NCI-H1436 (cell line): ENCODE measurements around the gene RHOBTB1.
"Not testable (repeated sequence)": the region's sequence is repeated elsewhere in the genome, so short reads cannot be mapped to it uniquely, and the experiment has no call there.

Experiments used
- DNase-seq: peaks from one replicate; lab custom pipeline; 2025; lab: John Stamatoyannopoulos, UW

RHOBTB1 gene

DNA sequence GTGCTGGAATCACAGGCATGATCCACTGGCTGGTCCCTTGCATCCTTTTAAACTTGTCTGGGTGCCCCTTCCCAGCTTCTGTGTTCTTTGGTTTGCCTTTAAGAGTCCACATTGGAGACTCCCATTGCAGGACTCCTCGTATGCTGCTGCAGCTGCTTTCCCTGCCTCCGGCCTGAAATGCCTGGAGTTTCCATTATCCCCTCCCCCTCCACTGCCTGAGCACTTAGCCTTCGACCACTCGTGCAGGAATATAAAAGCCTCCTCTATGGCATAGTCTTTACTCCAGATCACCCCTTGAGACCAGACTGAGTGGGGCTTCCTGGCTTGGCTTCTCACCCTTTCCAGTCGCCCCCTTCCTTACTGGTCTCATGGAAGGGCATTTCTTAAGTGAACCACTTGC, 80.2 kb downstream of the RHOBTB1 start:
- no peak for DNase-seq

DNA sequence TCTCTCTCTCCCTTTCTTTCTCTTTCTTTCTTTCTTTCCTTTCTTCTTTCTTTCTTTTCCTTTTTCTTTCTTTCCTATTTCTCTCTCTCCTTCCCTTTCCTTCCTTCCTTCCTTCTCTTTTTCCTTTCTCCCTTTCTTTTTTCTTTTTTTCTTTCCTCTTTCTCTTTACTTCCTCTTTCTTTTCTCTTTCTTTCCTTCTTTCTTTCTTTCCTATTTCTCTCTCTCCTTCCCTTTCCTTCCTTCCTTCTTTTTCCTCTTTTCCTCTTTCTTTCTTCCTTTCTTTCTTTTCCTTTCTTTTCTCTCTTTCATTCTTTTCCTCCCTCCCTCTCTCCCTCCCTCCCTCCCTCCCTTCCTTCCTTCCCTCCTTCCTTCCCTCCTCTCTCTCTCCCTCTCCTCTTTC, 81.5 kb downstream of the RHOBTB1 start:
- DNase-seq: no peak

DNA sequence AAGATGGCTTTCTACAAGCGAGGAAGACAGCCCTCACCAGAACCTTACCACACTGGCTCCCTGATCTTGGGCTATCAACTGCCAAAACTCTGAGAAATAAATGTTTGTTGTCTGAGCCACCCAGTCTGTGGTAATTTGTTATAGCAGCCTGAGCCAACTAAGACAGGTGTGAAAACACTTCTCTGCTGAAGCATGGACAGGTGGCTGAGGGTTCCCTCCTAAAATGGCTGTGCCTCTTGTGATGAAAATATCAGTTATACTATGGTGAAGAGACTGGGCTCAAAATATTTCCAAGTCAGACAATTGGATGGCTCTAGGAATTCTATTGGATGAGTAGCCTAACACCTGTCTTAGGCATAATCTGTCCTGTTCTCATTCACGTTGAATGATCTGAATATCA, 87.6 kb downstream of the RHOBTB1 start:
- DNase-seq: no peak

DNA sequence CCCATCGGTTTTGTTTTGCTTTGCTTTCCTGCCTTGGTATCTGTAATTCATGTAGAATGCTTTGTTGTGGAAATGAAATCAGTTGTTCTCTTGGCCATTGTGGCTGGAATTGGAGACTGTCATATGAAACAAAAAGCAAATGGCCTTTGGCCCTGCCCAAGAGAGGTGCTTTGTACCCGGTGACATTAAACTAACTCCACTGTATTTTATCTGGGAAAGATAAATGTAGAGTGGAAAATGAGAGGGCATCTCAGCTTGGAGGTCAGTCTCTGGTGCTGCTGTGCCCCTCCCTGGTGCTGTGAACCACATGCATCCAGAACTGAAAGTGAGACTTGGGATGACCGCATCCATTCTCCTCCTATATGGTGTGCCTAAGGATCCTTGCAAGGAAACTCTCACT, 90.3 kb downstream of the RHOBTB1 start:
- DNase-seq: no peak

DNA sequence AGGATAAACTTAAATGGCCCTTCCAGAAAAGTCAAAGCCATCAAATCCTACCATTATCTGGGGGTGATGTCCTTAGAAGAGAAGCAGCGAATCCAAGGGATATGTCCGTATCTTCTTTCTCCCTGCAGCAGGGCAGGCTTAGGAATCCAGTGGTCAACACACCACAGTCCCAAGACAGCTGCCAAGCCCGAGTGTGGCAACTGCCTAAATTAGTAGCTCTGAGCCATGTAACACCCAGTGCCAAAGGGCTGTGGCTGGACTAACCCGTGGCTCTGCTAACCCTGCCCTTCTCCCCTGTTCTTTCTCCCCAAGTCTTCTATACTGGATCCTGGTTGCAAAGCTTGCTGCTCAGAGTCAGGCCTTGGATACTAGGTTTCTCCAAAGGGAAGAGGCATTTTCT, 90.9 kb downstream of the RHOBTB1 start:
- no peak for DNase-seq

DNA sequence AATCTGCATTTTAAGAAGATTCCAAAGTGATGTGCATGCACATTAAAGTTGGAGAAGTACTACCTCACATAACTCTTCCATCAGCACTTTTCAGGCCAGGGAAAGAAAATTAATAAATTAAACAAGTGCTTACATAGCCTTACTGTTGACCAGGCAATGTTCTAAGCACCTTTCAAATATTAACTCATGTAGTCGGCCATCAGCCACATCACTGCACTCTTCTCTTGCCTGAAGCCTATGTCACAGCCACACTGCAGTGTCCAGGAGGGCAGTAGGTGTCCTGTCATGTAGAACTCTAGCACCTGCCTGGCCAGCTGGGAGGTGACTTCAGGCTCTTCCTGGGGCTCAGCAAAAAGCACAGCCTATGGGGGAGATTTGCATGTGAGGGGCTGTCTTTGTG, 94.2 kb downstream of the RHOBTB1 start:
- no peak for DNase-seq

DNA sequence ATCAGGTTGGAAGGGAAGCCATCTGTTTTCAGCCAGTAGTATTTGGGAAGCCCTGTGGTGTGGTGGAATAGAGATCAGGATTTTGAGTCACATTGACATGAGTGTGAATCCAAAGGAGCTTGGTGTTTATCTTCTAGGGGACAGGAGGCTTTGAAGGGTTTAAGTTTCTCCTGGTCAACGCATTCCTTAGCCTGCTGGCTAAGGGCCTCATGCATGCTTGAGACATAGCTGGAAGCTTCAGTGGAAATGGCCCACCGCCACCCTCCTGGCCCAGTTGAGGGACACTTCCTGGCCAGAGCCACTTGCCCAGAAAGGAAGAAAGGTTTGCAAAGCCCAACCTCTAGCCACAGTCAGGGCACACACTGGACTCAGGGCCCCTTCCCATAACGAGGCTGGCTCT, 94.8 kb downstream of the RHOBTB1 start:
- no peak for DNase-seq

DNA sequence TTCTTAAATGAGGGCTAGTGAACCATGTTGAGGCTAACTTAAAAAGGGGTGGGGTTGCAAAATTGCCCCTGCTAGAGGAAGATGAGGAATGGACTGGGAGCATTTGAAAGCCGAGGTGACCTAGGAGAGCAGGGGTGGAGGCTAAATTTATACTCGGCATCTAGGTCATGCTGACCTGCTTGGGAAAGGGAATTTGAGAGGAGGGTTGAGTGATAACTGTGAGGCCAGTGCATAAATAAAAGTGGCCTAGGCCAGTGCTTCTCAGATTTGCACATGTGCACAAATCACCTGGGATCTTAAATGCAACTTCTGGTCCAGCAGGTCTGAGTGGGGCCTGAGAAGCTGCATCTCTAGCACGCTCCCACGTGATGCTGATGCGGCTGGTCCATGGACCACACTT, 95.3 kb downstream of the RHOBTB1 start:
- DNase-seq: no peak

DNA sequence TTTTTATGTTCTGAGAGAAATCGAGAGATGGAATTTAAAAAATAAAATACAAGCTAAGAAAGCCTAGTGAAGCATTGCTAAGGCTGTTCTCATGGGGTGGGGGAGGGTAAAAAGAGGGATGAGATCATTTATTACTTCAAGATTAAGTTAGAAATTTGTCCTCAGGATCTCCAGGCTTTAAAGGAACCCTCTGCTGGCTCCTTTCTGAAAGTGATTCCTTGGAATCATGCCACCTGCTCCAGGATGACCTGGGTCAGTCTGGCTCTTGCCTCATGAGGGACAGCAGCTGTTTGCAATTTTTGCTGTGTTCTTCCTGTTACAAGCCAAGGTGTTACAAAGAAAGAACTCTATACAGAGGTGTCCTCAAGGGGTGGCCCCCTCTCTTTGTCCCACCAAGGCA, 95.9 kb downstream of the RHOBTB1 start:
- DNase-seq: no peak

DNA sequence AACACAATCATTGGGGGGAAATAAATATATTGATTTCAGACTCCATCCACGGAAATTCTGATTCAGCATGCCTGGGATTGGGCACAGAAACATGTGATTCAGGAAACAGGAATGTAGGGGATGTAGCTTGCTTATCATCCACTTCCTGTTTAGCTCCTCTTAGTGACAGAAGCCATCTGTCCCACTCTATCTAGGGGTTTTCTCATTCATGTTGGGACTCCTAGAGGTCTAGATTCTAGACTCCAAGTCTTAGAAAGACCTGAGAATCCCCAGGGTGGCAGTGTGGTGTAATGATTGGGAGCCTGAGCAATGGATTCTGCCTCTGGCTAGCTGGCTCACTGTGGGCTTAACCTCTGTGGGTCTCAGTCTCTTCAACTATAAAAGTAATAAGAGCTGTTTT, 97.8 kb downstream of the RHOBTB1 start:
- no peak for DNase-seq

DNA sequence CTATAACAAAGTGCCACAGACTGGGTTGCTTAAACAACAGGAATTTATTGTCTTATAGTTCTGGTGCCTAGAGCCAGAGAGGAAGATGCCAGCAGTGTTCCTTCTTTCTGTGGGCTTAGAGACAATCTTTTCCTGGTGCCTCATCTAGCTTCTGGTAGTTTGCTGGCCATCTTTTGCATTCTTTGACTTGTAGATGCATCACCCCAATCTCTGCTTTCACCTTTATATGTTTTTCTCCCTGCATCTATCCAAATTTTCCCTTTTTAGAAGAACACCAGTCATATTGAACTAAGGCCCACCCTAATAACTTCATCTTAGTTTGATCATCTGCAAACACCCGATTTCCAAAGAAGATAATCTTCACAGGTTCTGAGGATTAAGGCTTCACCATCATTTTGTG, 98.9 kb downstream of the RHOBTB1 start:
- DNase-seq: no peak

DNA sequence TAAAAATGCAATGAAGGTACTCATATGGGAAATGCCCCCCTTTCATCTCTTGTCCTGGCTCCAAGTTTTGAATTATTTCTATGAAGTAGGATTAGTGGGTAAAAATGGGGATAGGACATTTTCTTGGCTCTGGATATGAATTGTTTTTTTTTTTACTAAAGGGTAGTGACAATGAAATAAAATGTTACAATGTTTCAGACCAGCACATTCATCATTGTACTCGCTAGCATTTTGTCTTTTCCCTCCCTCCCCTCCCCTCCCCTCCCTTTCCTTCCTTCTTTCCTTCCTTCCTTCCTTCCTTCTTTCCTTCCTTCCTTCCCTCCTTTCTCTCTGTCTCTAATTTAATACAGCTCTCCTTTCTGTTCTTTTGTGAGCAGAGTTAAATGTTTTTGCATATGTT, 101.3 kb downstream of the RHOBTB1 start:
- DNase-seq: no peak

DNA sequence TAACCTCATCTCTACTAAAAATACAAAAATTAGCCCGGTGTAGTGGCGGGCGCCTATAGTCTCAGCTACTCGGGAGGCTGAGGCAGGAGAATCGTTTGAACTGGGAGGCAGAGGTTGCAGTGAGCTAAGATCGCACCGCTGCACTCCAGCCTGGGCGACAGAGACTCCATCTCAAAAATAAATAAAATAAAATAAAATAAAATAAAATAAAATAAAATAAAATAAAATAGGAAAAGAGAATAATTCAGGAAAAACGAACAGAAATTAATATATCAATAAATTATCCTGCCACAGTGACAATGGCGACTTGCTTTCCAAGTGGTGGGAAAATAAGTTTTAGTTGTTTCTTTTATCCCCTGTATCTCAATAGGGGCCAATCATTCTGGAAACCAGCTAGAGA, 102.8 kb downstream of the RHOBTB1 start:
- DNase-seq: not testable (repeated sequence)

DNA sequence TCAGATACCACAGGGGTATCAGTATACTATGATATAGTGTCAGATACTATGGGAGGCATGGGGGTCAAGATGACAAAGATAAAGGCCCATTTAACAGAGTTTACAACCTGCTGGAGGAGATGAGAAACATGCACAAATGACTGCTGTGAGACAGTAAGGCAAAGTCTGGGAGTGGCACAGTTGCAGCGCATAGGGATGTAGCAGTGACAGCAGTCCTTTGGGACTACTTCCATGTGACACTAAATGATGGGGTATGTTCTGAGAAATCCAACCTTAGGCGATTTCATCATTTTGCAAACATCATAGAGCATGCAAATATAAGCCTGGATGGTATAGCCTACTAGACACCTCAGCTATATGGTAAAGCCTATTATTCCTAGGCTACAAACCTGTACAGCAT, 108.9 kb downstream of the RHOBTB1 start:
- no peak for DNase-seq

DNA sequence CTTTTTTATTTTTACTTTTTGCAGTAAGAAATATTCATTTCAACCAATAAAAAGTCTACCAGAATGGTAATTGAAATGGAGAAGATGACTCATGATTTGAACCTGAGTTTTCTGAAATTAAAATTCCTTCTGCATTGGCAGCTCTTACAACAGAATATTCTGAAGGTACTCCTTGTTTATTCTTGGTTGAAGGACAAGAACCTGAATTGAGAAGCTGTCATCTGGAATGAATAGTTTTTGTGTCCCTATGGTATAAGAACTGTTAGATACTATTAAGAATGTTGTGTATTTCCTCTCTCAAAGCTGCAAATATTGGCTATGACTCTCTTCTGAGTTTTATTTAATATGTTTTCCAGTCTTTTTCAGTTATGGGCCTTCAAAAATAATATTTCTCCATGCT, 109.6 kb downstream of the RHOBTB1 start:
- no peak for DNase-seq

DNA sequence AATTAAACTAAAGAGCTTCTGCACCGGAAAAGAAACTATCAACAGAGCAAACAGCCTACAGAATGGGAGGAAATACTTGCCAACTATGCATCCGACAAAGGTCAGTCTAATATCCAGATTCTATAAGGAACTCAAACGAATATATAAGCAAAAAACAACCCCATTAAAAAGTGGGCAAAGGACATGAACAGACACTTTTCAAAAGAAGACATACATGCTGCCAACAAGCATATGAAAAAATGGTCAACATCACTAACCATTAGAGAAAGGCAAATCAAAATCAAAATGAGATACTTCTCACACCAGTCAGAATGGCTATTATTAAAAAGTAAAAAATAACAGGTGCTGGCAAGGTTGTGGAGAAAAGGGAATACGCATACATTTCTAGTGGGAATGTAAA, 111.8 kb downstream of the RHOBTB1 start:
- not testable (repeated sequence) for DNase-seq

DNA sequence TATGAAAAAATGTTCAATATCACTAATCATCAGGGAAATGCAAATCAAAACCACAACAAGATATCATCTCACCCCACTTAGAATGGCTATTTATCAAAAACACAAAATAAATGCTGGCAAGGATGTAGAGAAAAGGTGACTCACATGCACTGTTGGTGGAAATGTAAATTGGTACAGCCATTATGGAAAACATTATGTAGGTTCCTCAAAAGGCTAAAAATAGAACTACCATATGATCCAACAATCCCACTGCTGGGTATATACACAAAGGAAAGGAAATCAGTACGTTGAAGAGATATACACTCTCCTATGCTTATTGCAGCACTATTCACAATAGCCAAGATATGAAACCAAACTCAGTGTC, 115.5 kb downstream of the RHOBTB1 start:
- no peak for DNase-seq

DNA sequence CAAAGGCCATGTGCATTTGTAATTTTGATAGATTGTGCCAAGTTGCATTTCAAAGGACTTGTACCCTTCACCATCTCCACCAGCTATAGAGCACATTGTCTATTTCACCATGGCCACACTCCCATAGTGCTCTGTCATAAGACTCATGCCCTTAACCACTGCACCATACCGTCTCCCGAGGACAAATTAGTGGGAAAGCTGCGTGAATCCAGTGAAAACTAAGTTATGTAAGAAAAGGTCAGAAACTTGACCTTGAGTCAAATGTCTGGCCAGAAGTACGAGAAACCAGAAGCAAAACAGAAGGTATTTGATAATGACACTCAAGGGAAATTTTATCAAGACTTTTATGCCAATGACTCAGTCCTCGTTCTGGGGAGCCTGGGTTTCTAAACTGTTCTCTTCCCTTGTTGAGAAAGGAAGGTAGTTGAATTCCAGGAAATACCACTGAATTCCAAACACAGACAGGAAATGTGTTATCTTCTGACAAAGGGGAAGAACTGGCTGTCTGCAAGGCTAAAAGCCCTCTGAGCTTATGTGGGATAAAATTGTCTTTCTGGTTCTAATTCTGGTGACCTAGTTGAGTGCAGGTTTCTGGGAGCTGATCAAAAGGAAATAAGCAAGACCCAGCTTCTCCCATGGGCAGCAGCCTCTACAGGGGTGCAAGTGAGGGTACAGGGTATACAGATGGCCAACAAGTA, 116.0 kb downstream of the RHOBTB1 start:
- no peak for DNase-seq

DNA sequence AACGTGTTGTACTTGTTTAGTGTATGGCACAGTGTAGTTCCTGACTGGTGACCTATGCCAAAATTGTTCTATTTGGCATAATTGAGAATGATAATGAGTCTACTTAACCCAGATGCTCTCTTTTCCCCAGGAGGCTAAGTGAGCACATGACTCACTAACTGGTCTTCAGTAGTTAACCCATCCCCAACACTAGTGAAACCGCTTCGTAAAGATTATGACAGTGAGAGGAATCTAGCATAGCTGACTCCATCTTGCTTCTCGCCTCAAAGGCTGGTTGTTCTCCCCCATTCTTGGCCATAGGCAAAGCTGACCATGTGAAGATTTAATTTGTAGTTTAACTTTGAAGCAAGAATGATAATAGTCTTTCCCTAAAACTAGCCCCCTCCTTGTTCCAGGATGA, 118.5 kb downstream of the RHOBTB1 start:
- no peak for DNase-seq

DNA sequence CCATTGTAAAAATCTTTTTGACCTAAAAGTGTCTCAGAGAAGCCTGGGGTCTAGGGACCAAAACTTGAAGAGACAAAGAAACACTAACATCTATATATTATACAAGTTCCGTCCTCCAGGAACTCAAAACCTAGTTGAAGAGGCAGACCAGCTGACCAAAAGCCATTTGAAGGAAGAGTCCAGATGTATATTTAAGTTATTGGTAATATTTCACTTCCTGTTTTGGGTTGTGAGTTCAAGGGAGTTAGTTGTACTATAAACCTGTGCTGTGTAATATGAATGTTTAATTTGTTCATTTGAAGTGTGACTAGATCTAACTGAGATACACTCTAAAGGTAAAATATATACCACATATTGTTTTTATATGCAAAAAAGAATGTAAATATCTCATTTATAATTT, 120.7 kb downstream of the RHOBTB1 start:
- DNase-seq: no peak

DNA sequence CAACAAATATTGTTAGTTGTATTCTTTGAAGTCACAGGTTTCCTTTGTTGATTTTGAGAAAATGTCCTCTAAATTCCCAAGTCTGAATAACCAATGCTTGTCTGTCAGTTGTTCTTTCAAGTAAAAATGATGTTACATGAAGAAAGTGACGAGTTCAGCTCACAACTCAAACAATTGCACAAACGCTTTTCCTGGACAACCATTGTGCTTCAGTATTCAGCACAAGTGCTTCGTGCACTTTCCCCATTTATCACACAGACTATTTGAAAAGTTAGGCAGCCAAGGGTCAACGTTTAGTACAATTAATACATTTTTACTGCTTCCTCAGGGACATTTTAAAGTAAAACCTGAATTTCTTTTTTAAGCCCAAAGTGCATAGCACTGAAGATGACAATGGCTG, 121.2 kb downstream of the RHOBTB1 start:
- no peak for DNase-seq

DNA sequence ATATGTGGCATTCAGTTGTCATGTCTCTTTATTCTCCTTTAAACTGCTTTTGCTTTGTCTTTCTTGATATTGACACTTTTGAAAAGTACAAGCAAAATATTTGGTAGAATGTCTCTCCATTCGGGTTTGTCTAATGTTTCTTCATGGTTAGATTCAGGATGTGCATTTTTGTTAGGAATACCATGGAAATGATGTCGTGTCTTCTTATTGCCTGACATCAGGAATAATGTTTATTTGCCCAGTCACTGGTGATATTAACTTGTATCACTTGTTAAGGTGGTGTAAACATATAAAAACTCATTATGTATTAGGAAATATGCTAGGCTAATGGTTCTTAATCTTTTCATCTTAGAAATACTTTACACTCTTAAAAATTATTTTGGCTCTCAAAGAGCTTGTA, 122.3 kb downstream of the RHOBTB1 start:
- no peak for DNase-seq

DNA sequence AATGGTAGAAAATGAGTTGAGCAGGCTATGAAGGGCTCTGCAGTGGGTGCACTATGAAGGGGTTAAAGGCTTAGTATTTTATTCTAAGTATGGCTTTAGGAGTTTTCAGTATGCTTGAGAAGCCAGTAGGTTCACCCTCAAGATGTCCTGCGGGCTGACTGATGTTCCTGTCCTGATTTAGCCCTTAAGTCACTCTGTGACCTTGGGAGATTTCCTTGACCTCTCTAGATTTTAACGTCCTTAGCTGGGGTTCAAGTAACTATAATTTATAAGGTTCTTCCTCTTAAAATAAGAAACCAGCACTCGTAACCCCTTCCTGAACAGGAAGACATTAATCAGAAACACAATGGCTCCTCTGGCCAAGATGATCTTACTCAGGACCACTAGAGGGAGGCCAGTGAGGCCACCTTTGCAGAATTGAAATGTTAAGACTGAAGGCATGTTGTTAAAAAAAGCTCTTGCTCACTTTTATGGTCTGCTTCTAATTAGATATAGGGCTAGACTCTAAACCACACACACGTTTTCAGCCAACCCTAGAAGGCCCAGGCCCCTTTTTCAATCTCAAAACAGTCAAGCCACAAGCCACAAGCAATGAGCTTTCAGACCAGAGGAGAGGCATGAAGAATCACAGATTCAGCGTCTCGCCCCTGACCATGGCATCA, 123.8 kb downstream of the RHOBTB1 start:
- DNase-seq: no peak
